Measurements from ENCODE around the gene LRRC34. TPM values are rescaled to one million over a fixed set of nuclear protein-coding genes. Genes with fewer than 3 reads are reported as not detected.

LRRC34 gene
- total and polyA plus RNA-seq, 9 of the 15 experiments (the other 6 are each of a cell fraction or from before 2014, with no cell fraction given): 0.17 to 0.30 TPM; not detected in 7

DNA sequence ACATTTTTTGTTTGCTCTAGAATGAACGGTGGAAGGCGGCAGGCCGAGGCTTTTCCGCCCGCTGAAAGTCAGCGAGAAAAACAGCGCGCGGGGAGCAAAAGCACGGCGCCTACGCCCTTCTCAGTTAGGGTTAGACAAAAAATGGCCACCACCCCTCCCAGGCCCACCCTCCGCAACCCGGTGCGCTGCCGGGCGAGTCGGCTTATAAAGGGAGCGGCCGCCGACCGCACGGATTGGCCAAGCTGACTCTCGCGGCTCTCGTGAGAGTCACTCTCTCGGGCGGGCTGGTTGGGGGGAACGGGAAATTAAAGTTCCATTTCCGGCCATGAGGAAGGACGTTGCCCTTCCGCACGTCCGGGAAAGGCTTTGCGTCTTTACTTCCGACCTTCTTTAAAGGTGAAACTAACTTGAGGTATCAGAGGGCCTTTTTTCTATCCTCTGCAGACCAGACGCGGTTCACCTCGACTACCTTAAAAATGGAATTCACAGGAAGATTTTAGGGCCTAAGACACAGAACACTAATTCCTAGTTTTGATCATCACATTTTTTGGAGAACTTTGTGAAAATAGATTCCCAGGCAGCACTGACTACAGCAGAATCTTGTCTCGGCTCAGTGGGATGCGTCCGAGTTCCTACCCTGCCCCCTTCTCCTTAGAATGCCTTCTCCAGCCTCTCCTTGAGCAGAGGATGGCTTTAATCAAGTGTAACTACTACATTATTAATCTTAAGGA lies 47.7 kb downstream of the LRRC34 start, which contains the start of gene TERC (continued):
- TF ChIP-seq HSF4 (CRISPR knock-in tag; IDR thresholded peaks at IDR 0.05; ENCODE audit: borderline replicate concordance) (no peak), ETS2 (tag; IDR thresholded peaks at IDR 0.05; ENCODE audit: borderline replicate concordance, poor library complexity, severe bottlenecking) (no peak), GABPB1 (CRISPR knock-in tag; IDR thresholded peaks at IDR 0.05) (peak; percentile 80), ETV5 (CRISPR knock-in tag; IDR thresholded peaks at IDR 0.05; ENCODE audit: low read depth) (peak; percentile 68), FIP1L1 (IDR thresholded peaks at IDR 0.05; ENCODE audit: low read depth, low read length, poor library complexity, severe bottlenecking) (peak; percentile 53), MIER1 (IDR thresholded peaks at IDR 0.05; ENCODE audit: low read depth) (no peak), YBX1 (IDR thresholded peaks at IDR 0.05) (no peak), CAMTA2 (CRISPR knock-in tag; conservative IDR thresholded peaks at IDR 0.05) (no peak), ZNF644 (tag; IDR thresholded peaks at IDR 0.05; ENCODE audit: low read depth) (peak; percentile 34; the same call in 1 of the 2 replicates), SRF (CRISPR knock-in tag; IDR thresholded peaks at IDR 0.05) (peak in 1 of 2 experiments; percentile 49; a peak in 1 of 4 replicates)
- TF ChIP-seq, protein P1, sequence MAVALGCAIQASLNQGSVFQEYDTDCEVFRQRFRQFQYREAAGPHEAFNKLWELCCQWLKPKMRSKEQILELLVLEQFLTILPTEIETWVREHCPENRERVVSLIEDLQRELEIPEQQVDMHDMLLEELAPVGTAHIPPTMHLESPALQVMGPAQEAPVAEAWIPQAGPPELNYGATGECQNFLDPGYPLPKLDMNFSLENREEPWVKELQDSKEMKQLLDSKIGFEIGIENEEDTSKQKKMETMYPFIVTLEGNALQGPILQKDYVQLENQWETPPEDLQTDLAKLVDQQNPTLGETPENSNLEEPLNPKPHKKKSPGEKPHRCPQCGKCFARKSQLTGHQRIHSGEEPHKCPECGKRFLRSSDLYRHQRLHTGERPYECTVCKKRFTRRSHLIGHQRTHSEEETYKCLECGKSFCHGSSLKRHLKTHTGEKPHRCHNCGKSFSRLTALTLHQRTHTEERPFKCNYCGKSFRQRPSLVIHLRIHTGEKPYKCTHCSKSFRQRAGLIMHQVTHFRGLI (CRISPR knock-in tag; IDR thresholded peaks at IDR 0.05): no peak
- TF ChIP-seq, protein P2, sequence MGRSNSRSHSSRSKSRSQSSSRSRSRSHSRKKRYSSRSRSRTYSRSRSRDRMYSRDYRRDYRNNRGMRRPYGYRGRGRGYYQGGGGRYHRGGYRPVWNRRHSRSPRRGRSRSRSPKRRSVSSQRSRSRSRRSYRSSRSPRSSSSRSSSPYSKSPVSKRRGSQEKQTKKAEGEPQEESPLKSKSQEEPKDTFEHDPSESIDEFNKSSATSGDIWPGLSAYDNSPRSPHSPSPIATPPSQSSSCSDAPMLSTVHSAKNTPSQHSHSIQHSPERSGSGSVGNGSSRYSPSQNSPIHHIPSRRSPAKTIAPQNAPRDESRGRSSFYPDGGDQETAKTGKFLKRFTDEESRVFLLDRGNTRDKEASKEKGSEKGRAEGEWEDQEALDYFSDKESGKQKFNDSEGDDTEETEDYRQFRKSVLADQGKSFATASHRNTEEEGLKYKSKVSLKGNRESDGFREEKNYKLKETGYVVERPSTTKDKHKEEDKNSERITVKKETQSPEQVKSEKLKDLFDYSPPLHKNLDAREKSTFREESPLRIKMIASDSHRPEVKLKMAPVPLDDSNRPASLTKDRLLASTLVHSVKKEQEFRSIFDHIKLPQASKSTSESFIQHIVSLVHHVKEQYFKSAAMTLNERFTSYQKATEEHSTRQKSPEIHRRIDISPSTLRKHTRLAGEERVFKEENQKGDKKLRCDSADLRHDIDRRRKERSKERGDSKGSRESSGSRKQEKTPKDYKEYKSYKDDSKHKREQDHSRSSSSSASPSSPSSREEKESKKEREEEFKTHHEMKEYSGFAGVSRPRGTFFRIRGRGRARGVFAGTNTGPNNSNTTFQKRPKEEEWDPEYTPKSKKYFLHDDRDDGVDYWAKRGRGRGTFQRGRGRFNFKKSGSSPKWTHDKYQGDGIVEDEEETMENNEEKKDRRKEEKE (IDR thresholded peaks at IDR 0.05; ENCODE audit: borderline replicate concordance in 1 of 2, control insufficient read depth in 1 of 2, low read depth in 2 of 2, low read length in 1 of 2): no peak
- TF ChIP-seq, protein P3, sequence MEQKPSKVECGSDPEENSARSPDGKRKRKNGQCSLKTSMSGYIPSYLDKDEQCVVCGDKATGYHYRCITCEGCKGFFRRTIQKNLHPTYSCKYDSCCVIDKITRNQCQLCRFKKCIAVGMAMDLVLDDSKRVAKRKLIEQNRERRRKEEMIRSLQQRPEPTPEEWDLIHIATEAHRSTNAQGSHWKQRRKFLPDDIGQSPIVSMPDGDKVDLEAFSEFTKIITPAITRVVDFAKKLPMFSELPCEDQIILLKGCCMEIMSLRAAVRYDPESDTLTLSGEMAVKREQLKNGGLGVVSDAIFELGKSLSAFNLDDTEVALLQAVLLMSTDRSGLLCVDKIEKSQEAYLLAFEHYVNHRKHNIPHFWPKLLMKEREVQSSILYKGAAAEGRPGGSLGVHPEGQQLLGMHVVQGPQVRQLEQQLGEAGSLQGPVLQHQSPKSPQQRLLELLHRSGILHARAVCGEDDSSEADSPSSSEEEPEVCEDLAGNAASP (IDR thresholded peaks at IDR 0.05): no peak
- TF ChIP-seq, protein P4, sequence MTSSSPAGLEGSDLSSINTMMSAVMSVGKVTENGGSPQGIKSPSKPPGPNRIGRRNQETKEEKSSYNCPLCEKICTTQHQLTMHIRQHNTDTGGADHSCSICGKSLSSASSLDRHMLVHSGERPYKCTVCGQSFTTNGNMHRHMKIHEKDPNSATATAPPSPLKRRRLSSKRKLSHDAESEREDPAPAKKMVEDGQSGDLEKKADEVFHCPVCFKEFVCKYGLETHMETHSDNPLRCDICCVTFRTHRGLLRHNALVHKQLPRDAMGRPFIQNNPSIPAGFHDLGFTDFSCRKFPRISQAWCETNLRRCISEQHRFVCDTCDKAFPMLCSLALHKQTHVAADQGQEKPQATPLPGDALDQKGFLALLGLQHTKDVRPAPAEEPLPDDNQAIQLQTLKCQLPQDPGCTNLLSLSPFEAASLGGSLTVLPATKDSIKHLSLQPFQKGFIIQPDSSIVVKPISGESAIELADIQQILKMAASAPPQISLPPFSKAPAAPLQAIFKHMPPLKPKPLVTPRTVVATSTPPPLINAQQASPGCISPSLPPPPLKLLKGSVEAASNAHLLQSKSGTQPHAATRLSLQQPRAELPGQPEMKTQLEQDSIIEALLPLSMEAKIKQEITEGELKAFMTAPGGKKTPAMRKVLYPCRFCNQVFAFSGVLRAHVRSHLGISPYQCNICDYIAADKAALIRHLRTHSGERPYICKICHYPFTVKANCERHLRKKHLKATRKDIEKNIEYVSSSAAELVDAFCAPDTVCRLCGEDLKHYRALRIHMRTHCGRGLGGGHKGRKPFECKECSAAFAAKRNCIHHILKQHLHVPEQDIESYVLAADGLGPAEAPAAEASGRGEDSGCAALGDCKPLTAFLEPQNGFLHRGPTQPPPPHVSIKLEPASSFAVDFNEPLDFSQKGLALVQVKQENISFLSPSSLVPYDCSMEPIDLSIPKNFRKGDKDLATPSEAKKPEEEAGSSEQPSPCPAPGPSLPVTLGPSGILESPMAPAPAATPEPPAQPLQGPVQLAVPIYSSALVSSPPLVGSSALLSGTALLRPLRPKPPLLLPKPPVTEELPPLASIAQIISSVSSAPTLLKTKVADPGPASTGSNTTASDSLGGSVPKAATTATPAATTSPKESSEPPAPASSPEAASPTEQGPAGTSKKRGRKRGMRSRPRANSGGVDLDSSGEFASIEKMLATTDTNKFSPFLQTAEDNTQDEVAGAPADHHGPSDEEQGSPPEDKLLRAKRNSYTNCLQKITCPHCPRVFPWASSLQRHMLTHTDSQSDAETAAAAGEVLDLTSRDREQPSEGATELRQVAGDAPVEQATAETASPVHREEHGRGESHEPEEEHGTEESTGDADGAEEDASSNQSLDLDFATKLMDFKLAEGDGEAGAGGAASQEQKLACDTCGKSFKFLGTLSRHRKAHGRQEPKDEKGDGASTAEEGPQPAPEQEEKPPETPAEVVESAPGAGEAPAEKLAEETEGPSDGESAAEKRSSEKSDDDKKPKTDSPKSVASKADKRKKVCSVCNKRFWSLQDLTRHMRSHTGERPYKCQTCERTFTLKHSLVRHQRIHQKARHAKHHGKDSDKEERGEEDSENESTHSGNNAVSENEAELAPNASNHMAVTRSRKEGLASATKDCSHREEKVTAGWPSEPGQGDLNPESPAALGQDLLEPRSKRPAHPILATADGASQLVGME (CRISPR knock-in tag; IDR thresholded peaks at IDR 0.05): no peak
